Stomach smooth muscle (tissue), 2 donors: Measurements from ENCODE around the gene IGFL2.
"Not testable (repeated sequence)": the region's sequence is repeated elsewhere in the genome, so short reads cannot be mapped to it uniquely, and the experiment has no call there.

Experiments
- H3K27ac ChIP-seq: one replicate; pipeline ENCODE4 v1.7.0; 2013; ENCODE audit warnings: mild to moderate bottlenecking, low read length, inconsistent platforms
- H3K27me3 ChIP-seq, 2 donors: one replicate each; pipeline ENCODE4 v1.7.0; 2013; ENCODE audit warnings: low read length in 2 of 2; ENCODE audit not compliant: insufficient read depth in 2 of 2, control insufficient read depth in 1 of 2
- H3K36me3 ChIP-seq, 2 donors: one replicate each; pipeline ENCODE4 v1.7.0; 2013; ENCODE audit warnings: low read length in 2 of 2; ENCODE audit not compliant: control insufficient read depth in 2 of 2, insufficient read depth in 2 of 2
- H3K4me1 ChIP-seq: one replicate; pipeline ENCODE4 v1.7.0; 2013; ENCODE audit warnings: low read length; ENCODE audit not compliant: control insufficient read depth, insufficient read depth
- H3K4me3 ChIP-seq, 2 donors: one replicate each; pipeline ENCODE4 v1.7.0; 2013; ENCODE audit warnings: low read length in 2 of 2
- H3K9ac ChIP-seq, 2 donors: one replicate each; pipeline ENCODE4 v1.7.0; 2013; ENCODE audit warnings: low read length in 2 of 2, mild to moderate bottlenecking in 1 of 2
- H3K9me3 ChIP-seq, 2 donors: one replicate each; pipeline ENCODE4 v1.7.0; 2013; ENCODE audit warnings: low read length in 2 of 2; ENCODE audit not compliant: control insufficient read depth in 2 of 2
- donor health status: healthy.
- donor health status: Pancreatic carcinoma.

IGFL2 gene

DNA sequence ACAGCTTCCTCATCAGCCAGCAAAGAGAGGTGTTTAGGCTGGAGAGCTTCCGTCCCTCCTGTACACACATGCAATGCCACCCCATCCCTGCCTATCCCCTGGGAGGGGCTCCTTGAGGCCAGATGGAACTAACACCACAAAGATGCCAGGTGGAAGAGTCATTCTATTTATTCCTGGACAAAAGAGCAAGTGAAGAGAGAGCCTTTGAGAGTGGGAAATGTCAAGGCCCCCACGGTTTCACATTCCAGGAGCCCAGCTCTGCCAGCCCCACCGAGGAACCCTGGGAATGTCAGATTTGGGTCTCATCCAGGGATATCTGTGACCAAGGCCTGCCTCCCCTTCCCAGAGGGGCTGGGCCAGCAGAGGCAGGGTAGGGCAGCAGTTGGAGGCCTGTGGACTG, 50.7 kb downstream of the IGFL2 start:
- Histone ChIP-seq H3K4me3 (no peak overlapping the region), H3K27me3 (peaks cover 0 to 4% of the 10 kb centered on the region in 2 donors), H3K27ac (no peak overlapping the region), H3K4me1 (peaks cover 3% of the 10 kb centered on the region), H3K9ac (no peak overlapping the region), H3K36me3 (no peaks in the 10 kb centered on the region), H3K9me3 (no peaks in the 10 kb centered on the region)

DNA sequence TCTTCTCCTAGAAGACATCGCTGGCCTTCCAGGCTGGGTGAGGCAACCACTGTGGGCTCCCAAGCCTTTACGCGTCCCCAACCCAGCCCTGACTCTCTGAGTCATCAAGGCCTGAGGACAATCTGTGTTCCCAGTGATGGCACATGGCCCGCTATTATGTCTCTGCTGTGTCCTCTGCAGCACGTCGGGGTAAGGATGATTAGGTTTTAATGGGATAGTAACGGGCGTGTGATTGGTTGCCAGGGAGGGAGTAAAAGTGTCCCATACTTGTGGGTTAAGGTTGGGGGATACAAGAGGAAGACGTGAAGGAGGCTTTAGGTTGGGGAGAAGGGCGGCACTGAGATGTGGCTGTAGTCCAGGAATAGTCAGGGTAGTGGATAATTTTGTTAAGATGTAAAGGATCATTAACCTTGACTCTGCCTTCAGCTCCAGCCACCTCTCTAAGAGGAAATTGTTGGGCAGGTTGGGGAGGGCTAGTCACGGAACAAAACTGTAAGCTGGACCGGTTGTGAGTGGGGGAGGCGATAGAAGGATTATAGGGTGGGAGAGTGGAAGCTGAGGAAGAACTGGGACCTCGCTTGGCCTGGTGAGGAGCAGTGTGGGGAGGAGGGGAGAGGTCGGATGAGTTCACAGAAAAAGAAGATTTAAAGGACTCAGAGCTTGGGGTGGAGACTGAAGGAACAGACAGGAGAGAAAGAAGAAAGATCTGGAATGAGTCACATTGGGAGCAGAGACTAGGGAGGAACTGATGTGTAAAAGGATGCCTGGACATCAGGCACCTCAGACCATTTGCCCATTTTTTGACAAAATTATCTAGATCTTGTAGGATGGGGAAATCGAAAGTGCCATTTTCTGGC, 53.6 kb downstream of the IGFL2 start:
- H3K27ac ChIP-seq = no peak overlapping the region

DNA sequence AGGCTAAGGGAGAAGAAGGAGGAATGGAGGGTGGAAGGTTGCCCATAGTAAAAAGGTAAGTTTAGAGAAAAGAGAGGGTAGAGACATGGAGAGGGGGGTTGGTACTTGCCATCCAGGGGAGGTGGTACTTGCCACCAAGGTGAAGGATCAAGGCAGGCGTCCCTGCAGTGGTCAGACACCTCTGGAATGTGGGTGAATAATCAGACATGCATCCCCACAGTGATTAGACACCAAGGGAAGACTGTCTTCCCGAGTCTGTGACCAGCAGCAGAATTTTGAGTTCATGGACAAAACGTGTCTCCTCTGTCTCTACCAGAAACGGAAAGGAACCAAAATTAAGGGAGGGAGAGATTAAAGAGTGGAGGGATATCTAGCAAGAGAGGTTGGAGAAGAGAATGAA, 54.4 kb downstream of the IGFL2 start:
- no peaks in the 10 kb centered on the region for H3K4me1 ChIP-seq
- no peaks in the 10 kb centered on the region for H3K27me3 ChIP-seq
- H3K9me3 ChIP-seq = no peaks in the 10 kb centered on the region
- H3K27ac ChIP-seq = no peak overlapping the region
- no peak overlapping the region for H3K9ac ChIP-seq
- no peak overlapping the region for H3K4me3 ChIP-seq
- no peaks in the 10 kb centered on the region for H3K36me3 ChIP-seq

More for the DNA sequence above, 53.6 kb downstream of the IGFL2 start:
- no peak overlapping the region for H3K4me3 ChIP-seq
- H3K36me3 ChIP-seq = no peaks in the 10 kb centered on the region
- no peaks in the 10 kb centered on the region for H3K4me1 ChIP-seq
- H3K9me3 ChIP-seq = no peaks in the 10 kb centered on the region
- H3K27me3 ChIP-seq = peaks cover 0 to 1% of the 10 kb centered on the region in 2 donors
- H3K9ac ChIP-seq = no peak overlapping the region

- Histone ChIP-seq H3K9me3 (no peaks in the 10 kb centered on the region), H3K9ac (no peak overlapping the region), H3K27me3 (no peaks in the 10 kb centered on the region), H3K4me3 (no peak overlapping the region), H3K27ac (no peak overlapping the region), H3K36me3 (no peaks in the 10 kb centered on the region), H3K4me1 (no peaks in the 10 kb centered on the region)
These were observed 55.1 kb downstream of the IGFL2 start for GRCh38 chr19:46202872-46203860.

GRCh38 chr19:46204008-46204407, 56.0 kb downstream of the IGFL2 start:
- no peak overlapping the region for H3K9ac ChIP-seq
- no peaks in the 10 kb centered on the region for H3K4me1 ChIP-seq
- no peaks in the 10 kb centered on the region for H3K27me3 ChIP-seq
- H3K9me3 ChIP-seq = no peaks in the 10 kb centered on the region
- no peaks in the 10 kb centered on the region for H3K36me3 ChIP-seq
- H3K27ac ChIP-seq = no peak overlapping the region
- H3K4me3 ChIP-seq = no peak overlapping the region

- H3K4me3 ChIP-seq = no peak overlapping the region
- no peaks in the 10 kb centered on the region for H3K4me1 ChIP-seq
- no peaks in the 10 kb centered on the region for H3K36me3 ChIP-seq
- H3K9ac ChIP-seq = no peak overlapping the region
- no peaks in the 10 kb centered on the region for H3K27me3 ChIP-seq
- no peaks in the 10 kb centered on the region for H3K9me3 ChIP-seq
- H3K27ac ChIP-seq = no peak overlapping the region
These were observed 57.3 kb downstream of the IGFL2 start for GRCh38 chr19:46205183-46205984.

GRCh38 chr19:46206176-46206575, 58.1 kb downstream of the IGFL2 start:
- Histone ChIP-seq H3K36me3 (no peaks in the 10 kb centered on the region), H3K4me1 (peaks cover 5% of the 10 kb centered on the region), H3K9me3 (no peaks in the 10 kb centered on the region), H3K9ac (no peak overlapping the region), H3K27me3 (no peaks in the 10 kb centered on the region), H3K4me3 (no peak overlapping the region), H3K27ac (no peak overlapping the region)

DNA sequence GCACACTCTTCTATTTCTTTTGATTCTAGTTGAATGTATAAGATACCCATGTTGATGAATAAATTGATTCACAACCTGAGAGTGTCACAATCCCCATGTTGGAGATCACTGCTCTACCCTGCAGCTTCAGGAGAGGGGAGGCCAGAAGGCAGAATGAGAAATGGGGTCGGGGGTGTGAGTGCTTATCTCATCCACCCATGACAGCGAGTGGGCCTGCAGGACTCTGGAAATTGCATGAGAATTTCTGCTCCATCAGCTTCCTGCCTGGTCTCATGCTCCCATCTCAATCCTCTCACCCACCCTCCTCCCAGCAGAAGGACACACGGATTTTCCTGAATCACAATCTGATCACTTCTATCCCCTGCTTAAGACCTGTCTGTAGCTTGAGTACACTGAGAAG, 58.6 kb downstream of the IGFL2 start:
- Histone ChIP-seq H3K4me3 (no peak overlapping the region), H3K27ac (no peak overlapping the region), H3K9ac (no peak overlapping the region), H3K4me1 (peaks cover 10% of the 10 kb centered on the region), H3K9me3 (no peaks in the 10 kb centered on the region), H3K27me3 (no peaks in the 10 kb centered on the region), H3K36me3 (no peaks in the 10 kb centered on the region)

DNA sequence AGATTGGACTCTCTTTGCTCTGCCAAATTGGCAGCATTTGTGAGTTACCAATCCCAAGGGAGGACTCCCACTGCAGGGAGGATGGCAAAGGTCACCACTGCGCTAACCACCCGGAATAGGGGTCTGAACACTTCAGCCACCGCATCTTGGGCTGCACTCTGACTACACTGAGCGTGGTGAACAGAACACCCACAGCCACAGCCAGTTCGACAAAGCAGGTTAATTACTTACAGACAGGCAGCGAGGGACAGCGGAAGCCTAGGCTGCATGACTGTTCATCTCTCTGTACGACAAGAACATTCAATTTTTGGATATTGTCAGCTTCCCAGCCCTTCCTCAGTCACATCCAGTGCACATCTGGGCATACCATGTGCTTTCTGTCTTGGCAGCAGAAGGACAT, 59.8 kb downstream of the IGFL2 start:
- not testable (repeated sequence) for H3K9me3 ChIP-seq, H3K9ac ChIP-seq, H3K27ac ChIP-seq, H3K4me3 ChIP-seq, H3K36me3 ChIP-seq, H3K27me3 ChIP-seq
- peaks cover 13% of the 10 kb centered on the region for H3K4me1 ChIP-seq

- peaks cover 13% of the 10 kb centered on the region for H3K4me1 ChIP-seq
- H3K27me3 ChIP-seq = no peaks in the 10 kb centered on the region
- H3K9me3 ChIP-seq = no peaks in the 10 kb centered on the region
- no peak overlapping the region for H3K27ac ChIP-seq
- no peaks in the 10 kb centered on the region for H3K36me3 ChIP-seq
- no peak overlapping the region for H3K4me3 ChIP-seq
- H3K9ac ChIP-seq = no peak overlapping the region
These were observed 61.0 kb downstream of the IGFL2 start for GRCh38 chr19:46209051-46209450.
